PFSK-1 (cell line): ENCODE data around the gene OPCML.

Experiments
- FOXP2 ChIP-seq: optimal IDR thresholded peaks from 2 replicates; pipeline ENCODE3; 2011; ENCODE audit warnings: borderline replicate concordance, control low read depth, inconsistent platforms; ENCODE audit not compliant: insufficient read depth; ENCODE audit errors: extremely low read length, extremely low read depth
- POLR2AphosphoS5 ChIP-seq: IDR thresholded peaks from 2 replicates; pipeline ENCODE4 v1.6.1; 2012; ENCODE audit warnings: low read depth, mild to moderate bottlenecking, control low read depth, low read length, moderate library complexity
- TAF1 ChIP-seq: IDR thresholded peaks from 2 replicates; pipeline ENCODE4 v1.6.1; 2012; ENCODE audit warnings: low read length, control low read depth, borderline replicate concordance; ENCODE audit not compliant: insufficient read depth
- TF ChIP-seq, protein P1 (sequence below), 2 experiments: IDR thresholded peaks; 2 replicates each; pipeline versions ENCODE4 v1.6.1 to v1.8.0; 2011 to 2012; ENCODE audit warnings: low read depth in 2 of 2, low read length in 2 of 2, control low read depth in 1 of 2, inconsistent platforms in 1 of 2, mild to moderate bottlenecking in 1 of 2, moderate library complexity in 1 of 2; ENCODE audit not compliant: insufficient read depth in 1 of 2

DNA sequence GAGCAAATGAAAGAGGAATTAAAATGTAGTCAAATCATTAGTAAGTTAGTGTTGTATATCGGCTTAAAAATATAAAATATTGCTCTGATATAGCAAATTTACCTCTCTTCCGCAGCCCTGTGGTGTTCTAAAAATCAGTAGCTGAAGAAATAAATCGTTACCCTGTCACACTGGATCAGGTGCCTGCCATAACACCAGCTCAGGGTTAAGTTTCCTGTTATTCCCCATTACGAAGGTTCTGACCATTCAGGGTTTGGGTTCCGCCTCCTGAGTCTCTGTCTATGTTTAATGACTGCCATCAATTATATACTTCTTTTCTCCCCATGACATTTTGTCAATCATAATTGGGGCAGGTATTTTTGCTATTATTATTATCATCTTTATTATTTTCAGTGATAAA lies 658.5 kb downstream of the OPCML start:
- TF ChIP-seq, protein P1, sequence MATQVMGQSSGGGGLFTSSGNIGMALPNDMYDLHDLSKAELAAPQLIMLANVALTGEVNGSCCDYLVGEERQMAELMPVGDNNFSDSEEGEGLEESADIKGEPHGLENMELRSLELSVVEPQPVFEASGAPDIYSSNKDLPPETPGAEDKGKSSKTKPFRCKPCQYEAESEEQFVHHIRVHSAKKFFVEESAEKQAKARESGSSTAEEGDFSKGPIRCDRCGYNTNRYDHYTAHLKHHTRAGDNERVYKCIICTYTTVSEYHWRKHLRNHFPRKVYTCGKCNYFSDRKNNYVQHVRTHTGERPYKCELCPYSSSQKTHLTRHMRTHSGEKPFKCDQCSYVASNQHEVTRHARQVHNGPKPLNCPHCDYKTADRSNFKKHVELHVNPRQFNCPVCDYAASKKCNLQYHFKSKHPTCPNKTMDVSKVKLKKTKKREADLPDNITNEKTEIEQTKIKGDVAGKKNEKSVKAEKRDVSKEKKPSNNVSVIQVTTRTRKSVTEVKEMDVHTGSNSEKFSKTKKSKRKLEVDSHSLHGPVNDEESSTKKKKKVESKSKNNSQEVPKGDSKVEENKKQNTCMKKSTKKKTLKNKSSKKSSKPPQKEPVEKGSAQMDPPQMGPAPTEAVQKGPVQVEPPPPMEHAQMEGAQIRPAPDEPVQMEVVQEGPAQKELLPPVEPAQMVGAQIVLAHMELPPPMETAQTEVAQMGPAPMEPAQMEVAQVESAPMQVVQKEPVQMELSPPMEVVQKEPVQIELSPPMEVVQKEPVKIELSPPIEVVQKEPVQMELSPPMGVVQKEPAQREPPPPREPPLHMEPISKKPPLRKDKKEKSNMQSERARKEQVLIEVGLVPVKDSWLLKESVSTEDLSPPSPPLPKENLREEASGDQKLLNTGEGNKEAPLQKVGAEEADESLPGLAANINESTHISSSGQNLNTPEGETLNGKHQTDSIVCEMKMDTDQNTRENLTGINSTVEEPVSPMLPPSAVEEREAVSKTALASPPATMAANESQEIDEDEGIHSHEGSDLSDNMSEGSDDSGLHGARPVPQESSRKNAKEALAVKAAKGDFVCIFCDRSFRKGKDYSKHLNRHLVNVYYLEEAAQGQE (IDR thresholded peaks at IDR 0.05; ENCODE audit: insufficient read depth in 1 of 2, low read depth in 2 of 2, low read length in 2 of 2): no peak
- TF ChIP-seq FOXP2: no peak
- TF ChIP-seq POLR2AphosphoS5: no peak
- no peak for TF ChIP-seq TAF1
